RPMI8226 (cell line): ENCODE measurements around the gene COL1A1.

Experiments
- DNase-seq: peaks from one replicate; pipeline ENCODE4 v3.0.0-alpha.2; 2015

The COL1A1 gene

DNA sequence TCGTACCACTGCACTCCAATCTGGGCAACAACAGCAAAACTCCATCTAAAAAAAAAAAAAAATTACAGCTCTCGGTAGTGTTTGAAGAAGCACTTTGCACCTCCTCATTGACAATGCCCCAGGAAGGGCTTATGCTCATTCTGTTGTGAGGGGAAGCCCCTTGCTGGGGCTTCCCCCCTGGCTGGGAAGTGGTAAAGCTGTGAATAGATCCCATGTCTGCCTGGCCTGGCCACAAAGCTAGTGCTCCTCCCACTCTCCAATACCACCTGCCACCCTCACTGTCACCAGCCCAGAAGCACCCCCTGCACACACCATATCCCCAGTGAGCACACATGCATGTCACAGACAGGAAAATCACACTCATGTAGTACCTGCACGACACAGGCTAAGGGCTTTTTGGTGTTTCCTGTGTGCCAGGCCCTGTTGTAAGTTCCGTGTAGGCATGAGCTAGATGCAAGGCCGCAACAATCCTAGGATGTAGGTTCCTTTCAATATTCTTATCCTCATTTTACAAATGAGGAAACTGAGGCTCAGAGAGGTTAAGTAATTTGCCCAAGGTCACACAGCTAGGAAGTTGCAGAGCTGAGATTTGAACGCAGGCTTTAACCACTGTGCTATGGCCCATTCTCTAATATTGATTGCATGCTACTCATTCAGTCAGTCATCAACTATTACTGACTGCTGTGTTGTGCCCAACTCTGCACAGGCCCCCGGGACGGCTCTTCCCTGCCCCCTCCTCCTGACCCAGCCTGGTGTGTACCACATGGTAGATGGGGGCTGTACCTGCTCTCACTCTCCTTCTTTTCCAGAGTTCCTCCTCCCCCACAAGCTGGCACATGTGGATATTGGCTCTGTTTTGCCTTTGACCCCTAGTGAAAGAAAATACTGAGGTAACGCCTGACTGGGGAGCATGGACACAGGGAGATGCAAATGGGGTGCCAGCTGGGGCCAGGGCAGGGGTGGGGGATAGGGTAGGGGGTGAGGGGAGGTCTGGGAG is 11.9 kb upstream of the COL1A1 start:
- no peak for DNase-seq

DNA sequence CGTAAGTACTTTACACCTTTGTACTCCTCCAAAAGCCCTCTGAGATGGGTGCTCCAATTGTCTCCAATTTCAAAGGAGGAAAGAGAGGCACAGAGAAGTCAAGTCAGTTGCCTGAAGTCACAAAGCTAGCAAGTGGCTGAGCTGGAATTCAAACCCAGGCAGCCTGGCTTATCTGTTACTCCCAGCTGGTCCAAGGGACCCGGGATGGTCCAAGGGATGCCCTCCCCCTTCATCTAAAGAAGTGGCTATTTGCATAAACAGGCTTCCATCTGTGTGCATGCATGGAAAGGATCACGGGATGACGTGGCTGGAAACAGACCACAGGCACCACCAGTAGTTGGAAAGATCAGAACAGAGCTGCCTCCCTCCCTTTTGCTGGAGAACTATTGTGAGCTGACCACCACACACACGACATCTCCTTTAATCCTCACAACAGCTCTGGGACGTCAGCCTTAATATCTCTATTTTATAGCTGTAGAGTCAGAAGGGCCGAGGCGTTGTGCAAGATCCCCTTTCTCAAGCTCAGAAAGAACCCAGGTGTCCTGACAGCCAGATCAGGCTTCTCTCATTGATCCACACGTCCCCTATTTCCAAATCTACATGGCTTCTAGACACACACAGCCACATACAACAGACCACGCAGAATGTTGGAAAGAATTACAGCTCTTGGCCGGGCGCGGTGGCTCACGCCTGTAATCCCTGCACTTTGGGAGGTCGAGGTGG is 10.9 kb upstream of the COL1A1 start:
- no peak for DNase-seq

- DNase-seq = no peak
These were observed 10.1 kb upstream of the COL1A1 start for GRCh38 chr17:50211249-50212120.

- DNase-seq = no peak
These were observed 9.1 kb upstream of the COL1A1 start for GRCh38 chr17:50210240-50211225.

DNA sequence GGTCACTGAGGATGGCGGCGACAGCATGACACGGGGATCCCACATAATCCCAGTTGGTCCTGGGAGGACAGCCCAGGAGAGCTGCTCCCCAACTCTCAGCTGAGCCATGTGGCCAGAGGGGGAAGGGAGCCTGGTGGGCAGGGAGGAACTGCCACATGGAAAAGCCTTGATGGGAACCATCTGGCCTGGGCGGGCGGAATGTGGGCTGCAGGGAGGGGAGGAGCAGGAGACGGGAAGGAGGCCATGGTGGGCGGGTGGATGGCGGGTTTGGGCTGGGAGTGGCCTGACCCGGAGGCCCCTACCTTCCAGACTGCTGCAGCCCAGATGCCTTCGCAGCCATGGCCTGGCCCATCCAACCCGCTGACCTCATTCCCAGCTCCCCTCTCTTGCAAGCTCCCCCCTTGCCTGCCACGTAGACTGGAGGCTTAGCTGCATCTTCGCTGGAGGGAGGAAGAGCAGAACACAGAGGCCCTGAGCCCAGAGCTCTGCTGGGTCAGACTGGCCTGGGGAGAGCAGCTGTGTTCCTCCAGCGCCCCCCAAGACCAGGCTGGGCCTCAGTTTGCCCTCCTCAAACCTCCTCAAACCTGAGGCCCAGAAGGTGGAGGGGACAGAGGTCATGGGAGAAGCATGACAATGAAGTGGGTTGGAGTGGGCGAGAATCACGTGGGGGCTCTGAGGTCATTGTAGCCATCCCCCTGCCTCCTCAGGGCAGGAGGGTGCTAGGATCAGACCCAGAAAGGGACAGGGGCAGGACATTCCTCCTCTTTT is 8.2 kb upstream of the COL1A1 start:
- DNase-seq = no peak

- DNase-seq = no peak
These were observed 7.7 kb upstream of the COL1A1 start for GRCh38 chr17:50209133-50209471.

- DNase-seq = no peak
These were observed 7.2 kb upstream of the COL1A1 start for GRCh38 chr17:50208611-50209061.

DNA sequence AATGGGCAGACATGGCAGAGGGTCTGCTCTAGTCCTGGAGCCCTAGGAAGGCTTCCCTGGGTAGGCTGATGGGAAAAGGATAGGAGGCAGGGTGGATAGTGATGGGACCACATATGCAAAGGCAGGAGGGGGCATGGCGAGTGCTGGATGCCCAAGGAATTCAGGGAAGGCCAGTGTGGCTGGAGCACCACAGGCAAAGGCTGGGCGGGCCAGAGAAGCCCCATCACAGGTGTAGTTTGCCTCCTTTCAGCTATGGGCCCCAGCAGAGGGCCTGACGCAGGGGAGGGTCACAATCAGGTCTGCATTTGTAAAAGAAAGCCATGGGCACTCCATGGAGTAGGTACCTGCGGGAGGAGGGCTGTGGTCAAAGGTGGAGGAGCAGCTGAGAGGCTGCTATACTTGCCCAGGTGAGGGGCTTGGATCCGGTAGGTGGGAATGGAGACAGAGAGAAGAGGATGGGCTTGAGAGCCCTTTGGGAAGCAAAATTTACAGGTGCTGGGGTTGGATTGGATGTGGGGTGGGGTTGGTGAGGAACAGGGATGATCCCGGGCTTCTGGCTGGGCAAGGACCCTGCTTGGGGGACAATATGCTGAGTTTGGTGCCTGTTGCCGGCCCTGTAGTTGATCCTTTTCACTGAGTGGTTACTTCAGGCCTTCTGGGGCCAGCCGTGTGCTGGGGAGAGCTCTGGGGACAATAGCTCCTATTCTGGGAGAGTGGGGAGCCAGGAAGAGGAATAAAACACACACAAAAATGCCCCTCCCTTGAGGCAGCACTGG is 6.5 kb upstream of the COL1A1 start:
- no peak for DNase-seq

DNA sequence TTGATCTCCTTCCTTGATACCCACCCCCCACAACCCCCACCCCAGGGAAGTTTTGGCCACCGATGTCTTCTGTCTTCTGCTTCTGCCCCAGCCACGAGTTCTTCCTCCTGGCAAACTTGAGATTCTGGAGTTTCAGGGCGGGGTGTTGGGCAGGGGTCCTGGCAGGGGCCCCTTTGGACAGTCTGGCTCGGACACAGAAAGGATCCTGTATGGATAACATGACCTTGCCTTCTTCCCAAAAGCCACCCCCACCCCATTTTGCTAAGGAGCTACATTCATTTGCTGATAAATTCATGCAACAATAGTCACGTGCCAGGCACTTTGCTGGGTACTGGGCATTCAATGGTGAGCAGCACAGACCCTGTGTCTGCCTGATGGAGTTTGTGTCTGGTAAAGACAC is 5.9 kb upstream of the COL1A1 start:
- DNase-seq = no peak

- no peak for DNase-seq
These were observed 5.3 kb upstream of the COL1A1 start for GRCh38 chr17:50206604-50207293.

DNA sequence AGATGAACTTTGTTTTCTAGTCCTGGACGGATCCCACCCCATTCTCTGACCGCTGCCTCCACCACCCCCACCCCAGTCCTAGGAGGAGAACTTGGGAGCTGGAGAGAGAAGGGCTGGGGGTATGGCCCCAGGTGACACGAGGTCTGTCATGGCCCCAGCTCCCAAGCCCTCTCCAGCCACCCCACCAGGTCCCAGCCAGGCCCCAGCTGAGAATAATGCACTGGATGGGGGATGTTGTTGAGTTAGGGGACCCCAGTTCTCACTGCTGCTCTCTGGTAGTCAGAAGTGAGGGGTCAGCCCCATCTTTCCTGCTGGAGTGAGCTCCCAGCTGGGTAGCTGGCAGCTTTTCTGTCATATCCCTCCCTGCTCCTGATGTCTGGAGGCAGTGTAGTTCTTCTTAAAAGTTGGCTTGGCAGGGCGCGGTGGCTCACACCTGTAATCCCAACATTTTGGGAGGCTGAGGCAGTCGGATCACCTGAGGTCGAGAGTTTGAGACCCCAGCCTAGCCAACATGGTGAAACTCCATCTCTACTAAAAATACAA is 4.6 kb upstream of the COL1A1 start:
- no peak for DNase-seq

DNA sequence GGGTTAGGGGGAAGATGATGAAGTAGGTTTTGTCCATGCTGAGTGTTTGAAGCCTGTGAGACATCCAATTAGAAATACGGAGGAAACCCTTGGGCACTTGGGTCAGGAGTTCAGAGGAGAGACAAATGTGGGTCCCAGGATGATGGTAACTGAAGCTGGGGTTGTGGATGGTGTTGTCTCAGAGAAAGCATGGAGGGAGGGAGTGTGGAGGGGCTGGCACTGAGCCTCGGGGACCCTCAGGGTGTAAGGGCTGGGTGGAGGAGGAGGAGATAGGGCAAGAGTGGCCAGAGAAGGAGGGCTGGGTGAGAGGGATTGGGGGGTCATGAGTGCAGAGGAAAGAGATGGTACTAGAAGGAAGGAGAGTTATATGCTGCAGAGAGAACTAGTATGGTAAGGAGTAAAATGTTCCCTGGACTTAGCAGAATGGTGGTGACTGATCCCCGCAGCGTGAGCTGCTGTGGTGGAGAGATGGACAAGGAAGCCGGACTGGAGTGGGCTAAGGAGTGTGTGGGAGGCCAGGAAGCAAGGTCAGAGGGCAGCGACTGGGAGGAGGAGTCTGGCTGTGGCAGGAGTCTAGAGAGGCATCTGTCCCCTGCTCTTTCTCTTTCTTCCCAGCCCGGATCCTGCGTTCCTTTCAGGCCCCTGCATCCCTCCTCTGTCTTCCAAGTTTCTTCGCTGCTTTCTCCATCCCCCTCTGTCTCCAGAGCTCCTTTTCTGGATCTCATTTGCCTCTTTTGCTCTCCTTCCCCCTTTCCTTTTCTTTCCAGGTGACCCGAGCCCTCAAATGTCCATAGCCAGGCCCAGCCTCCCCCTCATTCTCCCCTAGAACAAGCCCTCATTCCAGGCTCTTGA is 3.9 kb upstream of the COL1A1 start:
- no peak for DNase-seq

GRCh38 chr17:50204431-50204830 is 3.0 kb upstream of the COL1A1 start:
- no peak for DNase-seq

DNA sequence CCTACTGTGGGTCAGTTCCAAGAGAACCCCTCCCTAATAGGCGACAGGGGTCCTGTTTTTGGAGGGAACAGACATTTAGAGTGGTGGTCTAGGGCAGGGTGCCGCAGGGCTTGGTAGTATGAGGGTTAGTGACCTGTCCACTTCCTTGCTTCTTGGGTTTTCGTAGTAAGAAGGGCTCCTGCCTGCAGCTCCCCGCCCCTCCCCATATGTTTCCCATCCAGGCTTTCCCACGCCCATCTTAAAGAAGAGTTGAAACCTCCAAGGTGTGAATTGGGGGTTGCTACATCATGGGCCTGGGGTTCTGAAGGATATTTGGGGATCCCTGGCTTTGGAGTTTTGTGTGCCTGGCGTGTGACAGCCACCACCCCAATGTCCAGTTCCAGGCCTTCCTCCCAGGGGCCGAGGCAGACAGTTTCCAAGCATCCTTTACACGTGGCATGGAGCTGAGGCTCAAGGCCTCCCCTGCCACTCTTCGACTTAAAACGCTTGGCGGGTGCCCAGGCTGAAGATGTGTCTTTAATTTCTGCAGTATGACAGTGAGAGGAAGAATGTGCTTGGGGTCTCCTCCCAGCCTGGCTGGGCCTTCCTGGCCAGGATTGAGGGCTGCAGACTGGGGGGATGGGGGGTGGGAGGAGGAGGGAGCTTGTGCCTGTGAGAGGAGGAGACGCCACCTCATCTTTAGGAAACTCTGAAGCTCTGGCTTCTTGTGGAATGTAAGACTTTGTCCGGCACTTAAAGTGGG is 2.3 kb upstream of the COL1A1 start:
- no peak for DNase-seq

DNA sequence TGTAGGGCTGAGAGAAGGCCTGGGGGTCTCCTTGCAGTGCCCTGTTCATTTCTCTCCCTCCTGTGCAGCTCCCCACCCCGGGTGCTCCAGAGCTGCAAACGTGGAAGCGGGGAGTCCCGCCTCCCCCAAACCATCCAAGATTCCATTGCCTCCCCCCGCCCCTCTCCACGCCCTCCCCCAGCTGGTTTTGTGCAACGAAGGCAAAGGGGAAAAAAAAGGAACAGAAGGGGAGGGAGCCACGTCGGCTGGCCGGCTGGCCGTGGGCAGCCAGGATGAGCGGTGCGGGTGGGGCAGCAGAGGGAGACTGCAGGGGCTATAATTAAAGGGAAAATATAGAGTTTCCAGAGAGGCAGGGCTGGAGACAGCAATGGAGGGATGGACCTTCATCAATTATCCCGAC is 1.7 kb upstream of the COL1A1 start:
- DNase-seq = no peak

- peak; percentile 88 for DNase-seq
These were observed 765 bp downstream of the COL1A1 start for GRCh38 chr17:50200457-50201275.
